CD14-positive monocyte (primary cell): ENCODE data around the gene SLCO4C1. TPM values are rescaled to one million over a fixed set of nuclear protein-coding genes. Genes with fewer than 3 reads are reported as not detected.

Experiments
- DNase-seq, 3 donors: peaks; one replicate each; pipeline ENCODE4 v3.0.0-alpha.2; 2011 to 2022
- H2AFZ ChIP-seq: 2 replicates; pipeline ENCODE4 v1.6.0; 2012; ENCODE audit warnings: mild to moderate bottlenecking, low read depth, low read length, inconsistent platforms; ENCODE audit not compliant: insufficient read depth, poor library complexity, severe bottlenecking
- H3K27ac ChIP-seq, 2 donors: 1 replicate in 1 of 2; 2 replicates in 1 of 2; pipeline ENCODE4 v1.5.1; 2012 to 2013; ENCODE audit warnings: low read length in 2 of 2, control low read depth in 1 of 2, inconsistent platforms in 1 of 2, low read depth in 1 of 2, mild to moderate bottlenecking in 1 of 2
- H3K27me3 ChIP-seq, 2 donors: one replicate each; pipeline versions ENCODE4 v1.6.0 to v1.6.1; 2011 to 2013; ENCODE audit warnings: low read length in 2 of 2; ENCODE audit not compliant: control insufficient read depth in 2 of 2, insufficient read depth in 2 of 2
- H3K36me3 ChIP-seq, 2 donors: replicated peaks in 1 of 2; 1 replicate in 1 of 2; 2 replicates in 1 of 2; pipeline versions ENCODE4 v1.5.1 to v1.6.1; 2012 to 2013; ENCODE audit warnings: low read length in 2 of 2, control low read depth in 1 of 2, inconsistent platforms in 1 of 2, mild to moderate bottlenecking in 1 of 2; ENCODE audit not compliant: insufficient read depth in 2 of 2, control insufficient read depth in 1 of 2
- H3K4me1 ChIP-seq, 2 donors: 1 replicate in 1 of 2; 2 replicates in 1 of 2; pipeline versions ENCODE4 v1.5.1 to v1.6.1; 2012 to 2013; ENCODE audit warnings: low read length in 2 of 2, control low read depth in 1 of 2, inconsistent platforms in 1 of 2, mild to moderate bottlenecking in 1 of 2, moderate library complexity in 1 of 2; ENCODE audit not compliant: insufficient read depth in 2 of 2, control insufficient read depth in 1 of 2
- H3K4me2 ChIP-seq: replicated peaks from 2 replicates; pipeline ENCODE3; 2012; ENCODE audit warnings: low read length, moderate library complexity, mild to moderate bottlenecking; ENCODE audit not compliant: poor library complexity, severe bottlenecking; ENCODE audit errors: extremely low read depth
- H3K4me3 ChIP-seq, 3 experiments: fragments of 200-600 bp in 1 of 3; sonication (generic) in 1 of 3; replicated peaks in 1 of 3; 1 replicate in 2 of 3; 2 replicates in 1 of 3; pipeline ENCODE4 v1.5.1; 2011 to 2013; ENCODE audit warnings: low read length in 3 of 3, mild to moderate bottlenecking in 3 of 3, control low read depth in 2 of 3, low read depth in 2 of 3, inconsistent platforms in 1 of 3, moderate library complexity in 1 of 3
- H3K79me2 ChIP-seq: 2 replicates; pipeline ENCODE4 v1.6.0; 2012; ENCODE audit warnings: mild to moderate bottlenecking, control low read depth, inconsistent platforms, low read length, moderate library complexity; ENCODE audit not compliant: insufficient read depth
- H3K9ac ChIP-seq: 2 replicates; pipeline ENCODE4 v1.6.0; 2017; ENCODE audit warnings: low read length, mild to moderate bottlenecking; ENCODE audit not compliant: insufficient read depth, poor library complexity, severe bottlenecking
- H3K9me3 ChIP-seq, 2 donors: replicated peaks in 1 of 2; 1 replicate in 1 of 2; 2 replicates in 1 of 2; pipeline versions ENCODE4 v1.5.1 to v1.6.1; 2012 to 2013; ENCODE audit warnings: low read length in 2 of 2, control low read depth in 1 of 2; ENCODE audit not compliant: control insufficient read depth in 1 of 2, insufficient read depth in 1 of 2
- H4K20me1 ChIP-seq: 2 replicates; pipeline ENCODE4 v1.6.0; 2012; ENCODE audit warnings: mild to moderate bottlenecking, low read length, control low read depth, moderate library complexity; ENCODE audit not compliant: insufficient read depth
- H3K27ac Mint-ChIP-seq, 7 donors: one replicate each; pipeline ENCODE4 v1.8.0; 2020; ENCODE audit warnings: mild to moderate bottlenecking in 7 of 7, mixed read lengths in 7 of 7, moderate library complexity in 6 of 7, inconsistent platforms in 2 of 7
- H3K27me3 Mint-ChIP-seq, 3 donors: one replicate each; pipeline ENCODE4 v1.8.0; 2021 to 2022; ENCODE audit warnings: low read depth in 3 of 3, mild to moderate bottlenecking in 3 of 3, mixed read lengths in 3 of 3, moderate library complexity in 3 of 3, inconsistent platforms in 1 of 3
- H3K36me3 Mint-ChIP-seq, 2 donors: one replicate each; pipeline ENCODE4 v1.8.0; 2020; ENCODE audit warnings: mixed read lengths in 2 of 2, inconsistent platforms in 1 of 2, mild to moderate bottlenecking in 1 of 2
- H3K4me1 Mint-ChIP-seq: one replicate; pipeline ENCODE4 v1.8.0; 2020; ENCODE audit warnings: mild to moderate bottlenecking, mixed read lengths
- H3K4me3 Mint-ChIP-seq, 2 donors: one replicate each; pipeline ENCODE4 v1.8.0; 2020; ENCODE audit warnings: mild to moderate bottlenecking in 2 of 2, mixed read lengths in 2 of 2, moderate library complexity in 1 of 2
- H3K9me3 Mint-ChIP-seq, 7 donors: one replicate each; pipeline ENCODE4 v1.8.0; 2020 to 2022; ENCODE audit warnings: mixed read lengths in 7 of 7, mild to moderate bottlenecking in 6 of 7, moderate library complexity in 6 of 7, inconsistent platforms in 2 of 7
- CTCF ChIP-seq: fragments of 200-600 bp; IDR thresholded peaks from one replicate; pipeline ENCODE4 v1.8.0; 2022; ENCODE audit warnings: antibody characterized with exemption, mild to moderate bottlenecking
- WGBS: methylation state at CpG from one replicate; pipeline ENCODE4 v1.1.5; 2013; ENCODE audit warnings: missing lambda C conversion rate; ENCODE audit not compliant: insufficient coverage; 5-methylcytosine and 5-hydroxymethylcytosine counted together
- intact Hi-C, 2 donors: fragments of 100-400 bp; cut with micrococcal nuclease; formaldehyde crosslinking; loops; one replicate each; pipeline versions ENCODE4 v1.15.0 to v1.15.1; 2023
- polyA plus RNA-seq, 3 donors: library from polyadenylated mRNA; depleted of rRNA in 1 of 3; unstranded in 2 of 3; stranded (reverse) in 1 of 3; fragments of 300-500 nt in 2 of 3; fragments of >200 nt in 1 of 3; fragmentation: Illumina TruSeq in 2 of 3; gene quantifications; 1 replicate in 2 of 3; 2 replicates in 1 of 3; pipeline ENCODE4 v1.2.3, GENCODE V29; 2012 to 2021

The SLCO4C1 gene
- polyA plus RNA-seq, 3 donors: 1.8 to 3.9 (median 2.4) TPM

GRCh38 chr5:102307232-102307631 lies 11.1 kb upstream of the SLCO4C1 start:
- intact Hi-C loops: no loop called here
- no peaks in the 10 kb centered on the region for H4K20me1 ChIP-seq
- Mint-ChIP-seq H3K4me1 (peaks cover 5% of the 10 kb centered on the region), H3K4me3 (no peak overlapping the region), H3K9me3 (peaks cover 0 to 3% (median 0%) of the 10 kb centered on the region in 7 donors), H3K27me3 (no peaks in the 10 kb centered on the region), H3K36me3 (peaks cover 0 to 3% of the 10 kb centered on the region in 2 donors), H3K27ac (no peak overlapping the region)
- H3K9ac ChIP-seq: no peak overlapping the region
- no peaks in the 10 kb centered on the region for H3K27me3 ChIP-seq
- no peaks in the 10 kb centered on the region for H3K36me3 ChIP-seq
- H3K79me2 ChIP-seq: no peaks in the 10 kb centered on the region
- H3K27ac ChIP-seq: no peak overlapping the region
- no peaks in the 10 kb centered on the region for H3K9me3 ChIP-seq
- no peak overlapping the region for H3K4me3 ChIP-seq
- H3K4me2 ChIP-seq: no peak overlapping the region
- H2AFZ ChIP-seq: no peak overlapping the region
- TF ChIP-seq CTCF: no peak
- DNase-seq: no peak
- peaks cover 1 to 6% of the 10 kb centered on the region in 2 donors for H3K4me1 ChIP-seq

- DNase-seq: no peak
- Mint-ChIP-seq H3K27ac (no peak overlapping the region), H3K4me1 (no peaks in the 10 kb centered on the region), H3K36me3 (no peaks in the 10 kb centered on the region), H3K4me3 (no peak overlapping the region), H3K27me3 (no peaks in the 10 kb centered on the region), H3K9me3 (peaks cover 0 to 5% (median 0%) of the 10 kb centered on the region in 7 donors)
- H3K79me2 ChIP-seq: no peaks in the 10 kb centered on the region
- no peaks in the 10 kb centered on the region for H4K20me1 ChIP-seq
- H2AFZ ChIP-seq: no peak overlapping the region
- H3K36me3 ChIP-seq: no peaks in the 10 kb centered on the region
- H3K9ac ChIP-seq: no peak overlapping the region
- H3K27me3 ChIP-seq: no peaks in the 10 kb centered on the region
- no CpG with 5 or more reads among the region's 2 CpGs for WGBS
- H3K9me3 ChIP-seq: no peaks in the 10 kb centered on the region
- no peak overlapping the region for H3K27ac ChIP-seq
- intact Hi-C loops: no loop called here
- no peak for TF ChIP-seq CTCF
- no peak overlapping the region for H3K4me2 ChIP-seq
- no peaks in the 10 kb centered on the region for H3K4me1 ChIP-seq
- no peak overlapping the region for H3K4me3 ChIP-seq
Measured at GRCh38 chr5:102306121-102306520, 10.0 kb upstream of the SLCO4C1 start.
